Measurements from ENCODE around the gene ZNF787.

- TF ChIP-seq CTCF (IDR thresholded peaks at IDR 0.05), result no peak
- no peak for TF ChIP-seq POLR2A (IDR thresholded peaks at IDR 0.05)
These were observed 37.4 kb downstream of the ZNF787 start for GRCh38 chr19:56083668-56084067.

Data from testis (tissue), 2 donors.